Upper lobe of left lung (tissue), 4 donors: ENCODE measurements around the gene TAAR9.

Source experiments
- EP300 ChIP-seq, 4 donors: sonication (generic); formaldehyde crosslinking; IDR thresholded peaks; one replicate each; pipeline ENCODE4 v1.5.1; 2017; ENCODE audit warnings: antibody characterized with exemption in 4 of 4, control low read depth in 2 of 4
- POLR2A ChIP-seq, 4 donors: fragments of 450-650 bp; IDR thresholded peaks; one replicate each; pipeline ENCODE4 v1.5.1; 2016 to 2017; ENCODE audit warnings: antibody characterized with exemption in 4 of 4, mild to moderate bottlenecking in 2 of 4
- POLR2AphosphoS5 ChIP-seq, 2 donors: sonication (generic); formaldehyde crosslinking; IDR thresholded peaks; one replicate each; pipeline ENCODE4 v1.5.1; 2017; ENCODE audit warnings: antibody characterized with exemption in 2 of 2
- TF ChIP-seq, protein P1 (sequence below), 6 experiments: fragments of 450-650 bp in 4 of 6; fragments of 200-600 bp in 2 of 6; sonication (generic) in 2 of 6; IDR thresholded peaks; one replicate each; pipeline ENCODE4 v1.5.1; 2016 to 2019; ENCODE audit warnings: antibody characterized with exemption in 6 of 6

DNA sequence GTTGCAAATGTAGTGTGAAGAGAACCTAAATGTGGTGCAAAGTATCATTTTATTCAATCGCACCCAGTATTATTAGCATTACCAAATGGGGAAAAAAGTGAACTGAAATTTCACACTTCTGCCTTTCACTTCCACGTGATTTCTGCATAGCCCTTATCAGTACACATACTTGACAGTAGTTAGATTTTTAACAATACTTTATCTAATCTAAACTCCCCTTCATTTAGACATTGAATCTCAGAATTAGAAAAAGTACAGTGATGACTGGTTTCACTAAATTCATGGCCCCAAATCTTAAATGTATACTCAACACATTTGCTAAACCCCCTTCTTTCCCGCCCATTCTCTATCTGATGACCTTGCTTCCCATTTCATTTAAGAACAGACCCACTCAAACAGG is 39.4 kb upstream of the TAAR9 start:
- TF ChIP-seq, protein P1, sequence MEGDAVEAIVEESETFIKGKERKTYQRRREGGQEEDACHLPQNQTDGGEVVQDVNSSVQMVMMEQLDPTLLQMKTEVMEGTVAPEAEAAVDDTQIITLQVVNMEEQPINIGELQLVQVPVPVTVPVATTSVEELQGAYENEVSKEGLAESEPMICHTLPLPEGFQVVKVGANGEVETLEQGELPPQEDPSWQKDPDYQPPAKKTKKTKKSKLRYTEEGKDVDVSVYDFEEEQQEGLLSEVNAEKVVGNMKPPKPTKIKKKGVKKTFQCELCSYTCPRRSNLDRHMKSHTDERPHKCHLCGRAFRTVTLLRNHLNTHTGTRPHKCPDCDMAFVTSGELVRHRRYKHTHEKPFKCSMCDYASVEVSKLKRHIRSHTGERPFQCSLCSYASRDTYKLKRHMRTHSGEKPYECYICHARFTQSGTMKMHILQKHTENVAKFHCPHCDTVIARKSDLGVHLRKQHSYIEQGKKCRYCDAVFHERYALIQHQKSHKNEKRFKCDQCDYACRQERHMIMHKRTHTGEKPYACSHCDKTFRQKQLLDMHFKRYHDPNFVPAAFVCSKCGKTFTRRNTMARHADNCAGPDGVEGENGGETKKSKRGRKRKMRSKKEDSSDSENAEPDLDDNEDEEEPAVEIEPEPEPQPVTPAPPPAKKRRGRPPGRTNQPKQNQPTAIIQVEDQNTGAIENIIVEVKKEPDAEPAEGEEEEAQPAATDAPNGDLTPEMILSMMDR (IDR thresholded peaks at IDR 0.05) = no peak
- TF ChIP-seq EP300 (IDR thresholded peaks at IDR 0.05) (no peak), POLR2A (IDR thresholded peaks at IDR 0.05) (no peak), POLR2AphosphoS5 (IDR thresholded peaks at IDR 0.05) (no peak)
